ENCODE data around the gene L3MBTL4.

The L3MBTL4 gene

DNA sequence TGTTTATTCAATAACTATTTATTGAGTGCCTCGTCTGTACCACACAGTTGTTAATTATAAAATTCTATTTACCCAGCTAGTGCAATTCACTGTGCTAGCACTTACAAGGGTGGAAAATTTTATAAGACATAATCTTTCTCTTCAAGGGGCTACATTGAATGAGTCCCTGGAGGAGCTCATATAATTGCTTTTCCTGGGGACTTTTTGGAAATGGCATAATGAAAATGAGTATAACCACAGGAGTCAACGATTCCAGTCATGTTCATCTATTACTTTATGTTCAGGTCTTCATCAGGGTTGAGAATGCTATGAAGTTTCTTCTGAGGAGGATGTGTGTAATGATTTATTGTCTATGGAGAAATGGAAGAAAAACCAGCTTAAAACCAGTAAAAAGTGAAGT is 466.5 kb downstream of the L3MBTL4 start:
- no peak overlapping the region for H3K27ac ChIP-seq
- ChIA-PET POLR2A (ENCODE audit: low non-redundant PET) (no interaction called here), CTCF (no interaction called here)
- DNase-seq (ENCODE audit: low spot score): no peak
- TF ChIP-seq, protein P1, sequence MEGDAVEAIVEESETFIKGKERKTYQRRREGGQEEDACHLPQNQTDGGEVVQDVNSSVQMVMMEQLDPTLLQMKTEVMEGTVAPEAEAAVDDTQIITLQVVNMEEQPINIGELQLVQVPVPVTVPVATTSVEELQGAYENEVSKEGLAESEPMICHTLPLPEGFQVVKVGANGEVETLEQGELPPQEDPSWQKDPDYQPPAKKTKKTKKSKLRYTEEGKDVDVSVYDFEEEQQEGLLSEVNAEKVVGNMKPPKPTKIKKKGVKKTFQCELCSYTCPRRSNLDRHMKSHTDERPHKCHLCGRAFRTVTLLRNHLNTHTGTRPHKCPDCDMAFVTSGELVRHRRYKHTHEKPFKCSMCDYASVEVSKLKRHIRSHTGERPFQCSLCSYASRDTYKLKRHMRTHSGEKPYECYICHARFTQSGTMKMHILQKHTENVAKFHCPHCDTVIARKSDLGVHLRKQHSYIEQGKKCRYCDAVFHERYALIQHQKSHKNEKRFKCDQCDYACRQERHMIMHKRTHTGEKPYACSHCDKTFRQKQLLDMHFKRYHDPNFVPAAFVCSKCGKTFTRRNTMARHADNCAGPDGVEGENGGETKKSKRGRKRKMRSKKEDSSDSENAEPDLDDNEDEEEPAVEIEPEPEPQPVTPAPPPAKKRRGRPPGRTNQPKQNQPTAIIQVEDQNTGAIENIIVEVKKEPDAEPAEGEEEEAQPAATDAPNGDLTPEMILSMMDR (conservative IDR thresholded peaks at IDR 0.05; ENCODE audit: low read depth): no peak

DNA sequence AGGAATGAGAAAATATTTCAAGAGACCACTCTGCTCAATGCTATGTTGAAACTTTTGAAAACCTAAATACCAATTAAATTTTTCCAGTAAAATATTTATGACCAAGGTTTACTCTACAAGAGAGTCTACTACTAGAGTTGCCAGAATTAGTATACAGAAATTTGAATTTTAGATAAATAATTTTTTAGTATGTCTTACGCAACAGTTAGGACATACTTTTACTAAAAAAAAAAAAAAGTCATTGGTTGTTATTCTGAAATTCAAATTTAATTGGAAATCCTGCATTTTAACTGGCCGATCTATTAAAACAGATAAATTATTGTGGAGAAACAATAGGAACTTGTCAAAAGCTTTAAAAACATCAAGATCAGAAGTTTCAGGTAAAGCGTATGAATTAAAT is 470.3 kb downstream of the L3MBTL4 start:
- no peak overlapping the region for H3K27ac ChIP-seq
- DNase-seq (ENCODE audit: low spot score): no peak
- TF ChIP-seq, protein P1 (conservative IDR thresholded peaks at IDR 0.05; ENCODE audit: low read depth): no peak
- CTCF ChIA-PET: no interaction called here
- POLR2A ChIA-PET (ENCODE audit: low non-redundant PET): no interaction called here

DNA sequence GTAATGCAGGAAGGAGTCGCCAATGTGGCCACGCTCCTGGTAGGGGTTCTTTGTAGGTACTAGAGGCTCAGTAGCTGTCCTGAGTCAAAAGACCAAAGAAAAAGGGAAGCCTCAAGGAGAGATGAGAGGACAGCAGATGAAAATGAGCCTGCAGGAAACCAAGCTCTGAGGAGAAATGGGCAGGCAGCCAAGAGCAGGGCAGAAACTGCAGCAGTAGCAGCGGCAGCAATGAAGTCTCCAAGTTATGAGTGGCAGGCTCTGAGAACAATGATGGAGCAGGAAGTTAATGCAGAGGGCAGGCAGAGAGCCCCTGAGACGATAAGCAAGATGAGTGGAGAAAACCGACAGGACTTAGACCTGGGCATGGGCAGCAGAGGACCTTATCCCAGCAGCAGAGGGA is 471.2 kb downstream of the L3MBTL4 start:
- CTCF ChIA-PET: no interaction called here
- DNase-seq (ENCODE audit: low spot score): no peak
- TF ChIP-seq, protein P1 (conservative IDR thresholded peaks at IDR 0.05; ENCODE audit: low read depth): no peak

DNA sequence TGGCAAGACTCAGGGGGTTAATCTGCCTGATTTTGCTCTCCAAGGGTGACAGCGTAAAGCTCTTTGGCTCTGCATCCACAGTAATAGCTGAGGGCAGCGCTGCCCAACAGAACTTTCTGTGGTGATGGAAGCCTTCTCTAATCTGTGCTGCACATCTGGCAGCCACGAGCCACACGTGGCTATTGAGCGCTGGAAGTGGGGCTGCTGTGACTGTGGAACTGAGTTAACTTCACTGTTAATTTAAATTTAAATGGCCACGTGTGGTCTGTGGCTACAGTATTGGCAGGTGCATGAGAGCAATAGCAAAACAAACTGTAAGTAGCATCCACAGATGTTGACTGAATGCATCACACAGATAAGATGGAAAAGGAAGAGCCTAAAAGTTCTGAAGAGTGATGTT is 472.1 kb downstream of the L3MBTL4 start:
- POLR2A ChIA-PET (ENCODE audit: low non-redundant PET): no interaction called here

More for the DNA sequence above, 471.2 kb downstream of the L3MBTL4 start:
- no peak overlapping the region for H3K27ac ChIP-seq
- POLR2A ChIA-PET (ENCODE audit: low non-redundant PET): no interaction called here

DNA sequence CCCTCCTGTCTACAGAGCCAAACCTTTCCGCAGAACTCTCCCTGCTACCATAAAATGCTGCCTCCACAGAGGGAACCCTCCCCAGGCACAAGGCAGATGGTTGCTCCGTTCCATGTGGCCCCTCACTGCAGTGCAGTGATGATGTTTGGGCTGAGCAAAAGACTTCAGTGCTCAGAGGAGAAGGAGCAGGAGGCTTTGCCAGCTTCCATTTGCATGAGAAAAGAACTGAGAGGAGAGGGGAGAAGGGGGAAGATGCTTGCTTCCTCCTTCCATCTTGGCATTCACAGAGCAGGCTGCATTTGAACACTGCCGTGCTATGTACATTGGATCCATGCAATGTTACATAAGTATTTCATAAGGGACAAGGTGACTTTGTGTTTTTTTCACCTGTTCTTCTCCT is 472.8 kb downstream of the L3MBTL4 start:
- TF ChIP-seq, protein P1 (conservative IDR thresholded peaks at IDR 0.05; ENCODE audit: low read depth): no peak
- ChIA-PET POLR2A (ENCODE audit: low non-redundant PET) (no interaction called here), CTCF (no interaction called here)
- no peak for DNase-seq (ENCODE audit: low spot score)
- H3K27ac ChIP-seq: no peak overlapping the region

More for the DNA sequence above, 472.1 kb downstream of the L3MBTL4 start:
- TF ChIP-seq, protein P1 (conservative IDR thresholded peaks at IDR 0.05; ENCODE audit: low read depth): no peak
- DNase-seq (ENCODE audit: low spot score): no peak
- no peak overlapping the region for H3K27ac ChIP-seq
- CTCF ChIA-PET: no interaction called here

DNA sequence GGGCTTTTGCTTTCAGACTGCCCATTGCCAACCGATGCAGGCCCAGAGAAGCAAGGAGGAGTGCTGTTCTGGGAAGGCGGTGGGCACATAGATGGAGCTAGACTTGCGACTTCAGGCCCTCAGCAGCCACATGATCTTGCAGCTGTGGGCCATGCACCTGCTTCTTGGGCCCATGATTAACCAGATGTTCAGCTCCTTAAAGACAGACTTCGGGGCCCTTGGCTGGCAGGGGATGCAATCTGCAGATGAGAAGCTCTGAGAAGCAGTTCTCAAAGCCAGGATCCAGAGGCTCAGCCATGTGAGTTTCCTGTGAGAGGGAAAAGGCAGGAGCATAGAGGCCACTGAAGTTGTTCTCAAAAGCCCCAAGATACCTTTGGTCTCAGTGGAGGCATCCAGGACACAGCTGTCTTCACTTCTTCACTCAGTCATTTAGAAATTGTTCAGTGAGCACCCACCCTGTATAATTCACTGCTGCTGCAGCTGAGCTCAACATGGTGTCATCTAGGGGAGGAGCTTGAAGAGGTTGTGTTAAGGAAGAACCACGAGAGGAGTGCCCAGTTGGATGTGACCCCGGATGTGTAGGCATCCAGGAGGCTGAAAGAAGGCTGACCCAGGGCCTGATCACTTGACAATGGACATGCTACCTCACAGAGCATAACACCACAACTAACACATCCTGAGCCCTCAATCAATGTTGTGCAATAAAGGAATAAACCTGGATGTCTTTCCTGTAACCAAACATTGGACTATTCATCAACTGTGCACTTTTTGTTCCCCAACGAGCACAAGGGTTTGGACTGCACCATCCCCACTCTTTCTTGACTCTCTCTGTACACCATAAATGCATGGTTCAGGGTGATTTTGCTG is 474.7 kb downstream of the L3MBTL4 start:
- ChIA-PET POLR2A (ENCODE audit: low non-redundant PET) (no interaction called here), CTCF (no interaction called here)
- no peak for DNase-seq (ENCODE audit: low spot score)
- H3K27ac ChIP-seq: no peak overlapping the region
- TF ChIP-seq, protein P1 (conservative IDR thresholded peaks at IDR 0.05; ENCODE audit: low read depth): no peak

All from RWPE1 (cell line).